ENCODE data around the gene CDH23. TPM values are rescaled to one million over a fixed set of nuclear protein-coding genes. Genes with fewer than 3 reads are reported as not detected.
A peak's percentile ranks its signal among the peaks of the same experiment; 100 is the strongest.

CDH23 gene
- total RNA-seq, 1 donor = 0.81 TPM

GRCh38 chr10:71625445-71626175 is 228.9 kb downstream of the CDH23 start:
- DNase-seq (ENCODE audit: low read depth in 2 of 3, low spot score in 2 of 3) = no peak

DNA sequence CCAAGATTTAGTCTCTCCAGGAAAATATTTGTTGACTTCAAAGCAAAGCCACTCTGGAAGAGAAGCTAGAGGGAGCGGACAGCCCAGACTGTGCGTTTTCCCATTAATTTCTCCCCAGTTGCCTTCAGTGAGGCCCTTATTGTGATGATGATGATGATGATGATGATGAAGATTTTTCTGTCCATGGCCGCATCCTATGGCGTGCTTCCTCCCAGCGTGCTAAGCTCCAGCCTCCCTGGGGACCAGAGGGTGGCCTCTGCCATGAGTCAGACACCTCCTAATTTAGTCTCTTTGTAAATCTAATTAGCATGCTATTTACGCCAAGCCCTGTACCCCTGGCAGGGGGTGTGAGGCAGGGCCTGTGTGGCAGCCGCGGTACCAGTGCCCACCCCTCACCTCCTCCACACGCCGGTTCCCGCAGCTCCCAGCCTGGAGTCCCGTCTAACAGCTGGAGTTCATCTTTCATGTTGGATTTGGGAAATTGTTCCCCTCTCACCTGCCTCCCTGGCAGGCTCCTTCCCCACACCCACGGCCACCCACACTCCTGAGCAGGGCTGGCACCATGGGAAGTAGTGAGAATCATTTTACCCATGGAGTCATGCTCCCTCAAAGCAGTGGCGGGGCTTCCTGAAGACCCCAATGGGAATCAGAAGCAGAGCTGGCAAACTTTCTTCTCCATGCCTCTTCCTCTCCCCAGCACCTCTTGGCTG is 230.7 kb downstream of the CDH23 start:
- no peak for DNase-seq (ENCODE audit: low read depth in 2 of 3, low spot score in 2 of 3)

GRCh38 chr10:71627956-71628355 is 231.2 kb downstream of the CDH23 start:
- no peak for DNase-seq (ENCODE audit: low read depth in 2 of 3, low spot score in 2 of 3)

GRCh38 chr10:71629131-71629530 is 232.4 kb downstream of the CDH23 start:
- DNase-seq (ENCODE audit: low read depth in 2 of 3, low spot score in 2 of 3) = no peak

DNA sequence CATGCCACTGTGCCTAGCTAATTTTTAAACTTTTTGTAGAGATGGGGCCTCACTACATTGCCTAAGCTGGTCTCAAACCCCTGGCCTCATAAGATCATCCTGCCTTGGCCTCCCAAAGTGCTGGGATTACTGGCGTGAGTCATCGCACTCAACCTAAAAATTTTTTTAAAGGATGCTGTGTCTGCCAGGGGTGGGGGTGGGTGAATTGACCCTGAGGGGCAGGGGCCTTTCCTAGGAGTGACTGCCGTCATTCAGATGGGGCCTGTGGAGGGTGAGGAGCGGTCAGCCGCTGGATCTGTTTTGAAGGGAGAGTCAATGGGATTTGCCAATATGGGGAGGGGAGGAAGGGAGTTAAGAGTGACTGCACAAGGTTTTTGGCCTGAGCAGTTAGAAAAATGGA is 233.4 kb downstream of the CDH23 start:
- DNase-seq (ENCODE audit: low read depth in 2 of 3, low spot score in 2 of 3) = no peak

DNA sequence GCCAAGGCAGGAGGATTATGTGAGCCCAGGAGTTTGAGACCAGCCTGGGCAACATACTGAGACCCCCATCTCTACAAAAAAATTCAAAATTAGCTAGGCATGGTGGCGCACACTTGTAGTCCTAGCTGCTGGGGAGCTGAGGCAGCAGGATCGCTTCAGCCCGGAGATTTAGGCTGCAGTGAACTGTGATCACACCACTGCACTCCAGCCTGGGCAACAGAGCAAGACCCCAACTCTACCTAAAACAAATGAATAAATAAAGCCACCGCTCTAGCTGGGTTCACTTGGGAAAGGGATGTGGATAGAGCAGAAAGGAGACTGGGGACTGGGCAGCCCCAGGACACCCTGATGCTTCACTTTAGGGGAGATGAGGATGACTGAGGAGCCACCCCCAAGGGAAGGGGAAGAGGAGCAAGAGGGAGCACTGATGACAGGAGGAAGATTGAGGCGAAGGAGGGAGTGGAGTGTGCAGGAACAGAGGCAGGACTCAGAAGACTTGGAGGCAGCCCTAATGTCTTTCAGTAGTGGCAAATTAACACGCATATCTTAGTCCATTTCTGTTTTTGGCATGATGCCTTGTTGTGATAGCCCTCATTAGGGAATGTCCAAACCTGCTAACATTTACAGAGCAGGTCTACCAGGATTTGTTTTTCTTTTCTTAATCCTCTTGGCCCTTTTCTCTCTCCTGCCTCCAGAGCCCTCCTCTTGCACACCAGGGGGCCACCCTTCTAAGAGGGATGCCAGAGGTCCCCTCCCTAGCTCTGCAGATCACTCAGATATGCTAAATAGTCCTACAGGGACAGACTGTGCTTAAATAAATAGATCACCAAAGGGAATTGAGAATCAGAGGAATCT is 234.5 kb downstream of the CDH23 start:
- DNase-seq (ENCODE audit: low read depth in 2 of 3, low spot score in 2 of 3) = no peak

DNA sequence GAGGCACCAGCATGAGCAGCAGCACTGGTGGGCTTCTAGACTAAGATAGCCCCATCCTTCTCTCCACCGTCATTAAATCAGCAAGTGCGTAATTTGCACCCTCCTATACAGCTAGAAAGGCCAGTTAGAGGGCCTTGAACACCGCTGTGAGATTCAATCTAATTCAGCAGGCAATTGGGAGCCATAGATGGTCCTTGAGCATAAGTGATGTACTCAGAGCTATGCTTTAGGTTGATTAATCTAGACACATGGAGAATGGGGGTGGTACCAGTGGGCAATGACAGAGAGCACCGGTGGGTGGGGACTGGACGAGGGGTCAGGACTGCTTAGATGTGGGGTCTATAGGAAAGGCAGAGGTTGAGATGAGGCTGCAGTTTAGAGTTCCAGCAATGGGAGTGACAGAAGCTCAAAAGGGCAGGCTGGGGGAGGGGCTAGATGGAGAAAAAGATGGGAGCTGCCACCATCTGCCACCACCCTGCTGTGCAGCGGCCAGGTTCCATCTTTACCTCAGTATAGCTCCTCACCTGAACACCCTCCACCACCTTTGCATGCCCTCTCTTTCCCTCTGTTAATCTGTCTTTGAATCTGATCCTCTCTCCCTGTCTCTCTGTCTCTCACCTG is 235.6 kb downstream of the CDH23 start:
- no peak for DNase-seq (ENCODE audit: low read depth in 2 of 3, low spot score in 2 of 3)

- no peak for DNase-seq (ENCODE audit: low read depth in 2 of 3, low spot score in 2 of 3)
Measured at GRCh38 chr10:71632896-71633600, 236.3 kb downstream of the CDH23 start.

DNA sequence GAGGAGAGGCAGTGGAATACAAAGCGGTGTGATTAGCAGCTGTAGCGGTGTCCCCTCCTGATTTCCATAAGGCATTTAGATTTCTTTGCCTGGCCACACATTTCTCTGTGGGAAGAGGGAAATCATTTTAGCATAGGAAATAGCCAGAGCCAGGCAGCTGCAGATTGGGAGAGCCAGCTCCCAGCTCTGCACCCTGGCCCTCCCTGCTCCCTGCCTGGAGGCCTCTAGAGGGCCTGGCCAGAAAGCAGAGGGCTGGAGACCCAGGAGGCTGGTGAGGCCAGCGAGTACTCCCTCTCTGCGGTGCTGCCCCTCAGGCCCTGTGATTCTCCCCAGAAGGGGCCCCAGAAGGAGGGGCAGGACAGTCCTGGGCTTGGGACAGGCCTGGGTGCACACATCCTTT is 237.2 kb downstream of the CDH23 start:
- DNase-seq (ENCODE audit: low read depth in 2 of 3, low spot score in 2 of 3) = no peak

GRCh38 chr10:71634531-71635164 is 237.9 kb downstream of the CDH23 start:
- DNase-seq (ENCODE audit: low read depth in 2 of 3, low spot score in 2 of 3) = no peak

DNA sequence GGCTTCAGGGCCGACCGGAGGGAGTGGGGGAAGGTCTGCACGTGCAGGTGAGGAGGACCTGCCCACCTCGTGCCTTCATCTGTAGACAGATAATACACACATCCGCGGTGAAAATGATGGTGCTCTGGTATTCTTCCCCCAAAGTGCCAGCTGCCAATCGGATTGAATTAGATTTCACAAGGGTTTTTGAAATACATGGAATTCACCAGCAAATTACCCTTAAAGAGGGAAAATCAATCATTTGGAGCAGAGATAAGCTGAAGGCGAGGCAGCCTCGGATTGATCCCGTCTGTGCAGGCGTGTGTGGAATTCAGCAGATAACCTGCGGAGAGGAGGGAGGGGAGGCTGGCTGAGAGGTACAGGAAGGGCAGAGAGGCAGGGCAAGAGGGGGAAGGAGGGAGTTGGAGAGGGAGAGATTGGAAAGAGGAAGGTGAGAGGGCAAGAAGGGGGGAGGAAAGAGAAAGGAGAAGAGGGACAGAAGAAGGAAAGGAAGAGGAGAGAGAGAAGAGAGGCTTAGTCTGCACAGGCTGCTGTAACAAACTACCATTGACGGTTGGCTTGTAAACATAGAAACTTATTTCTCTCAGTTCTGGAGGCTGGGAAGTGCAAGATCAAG is 238.6 kb downstream of the CDH23 start:
- DNase-seq (ENCODE audit: low read depth in 2 of 3, low spot score in 2 of 3) = no peak

GRCh38 chr10:71635867-71636266 is 239.1 kb downstream of the CDH23 start:
- no peak for DNase-seq (ENCODE audit: low read depth in 2 of 3, low spot score in 2 of 3)

DNA sequence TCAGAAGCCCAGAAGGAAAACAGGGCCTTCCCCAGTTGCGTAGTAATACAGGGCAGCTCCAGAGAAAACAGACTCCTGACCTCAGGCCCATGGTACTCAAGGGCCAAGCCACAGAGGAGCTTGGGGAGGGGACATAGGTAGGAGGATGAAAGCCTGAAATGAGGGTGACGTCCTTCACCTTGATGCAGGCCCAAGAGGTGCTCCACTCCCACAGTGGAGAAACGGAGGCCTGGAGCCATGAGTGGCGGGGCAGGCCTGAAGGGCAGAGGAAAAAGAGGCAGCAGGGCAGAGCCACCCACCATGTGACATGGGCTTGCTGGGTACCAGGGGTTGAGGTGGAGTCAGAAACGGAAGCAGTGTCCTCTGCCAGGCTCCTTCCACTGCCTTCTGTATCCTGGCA is 239.9 kb downstream of the CDH23 start:
- no peak for DNase-seq (ENCODE audit: low read depth in 2 of 3, low spot score in 2 of 3)

DNA sequence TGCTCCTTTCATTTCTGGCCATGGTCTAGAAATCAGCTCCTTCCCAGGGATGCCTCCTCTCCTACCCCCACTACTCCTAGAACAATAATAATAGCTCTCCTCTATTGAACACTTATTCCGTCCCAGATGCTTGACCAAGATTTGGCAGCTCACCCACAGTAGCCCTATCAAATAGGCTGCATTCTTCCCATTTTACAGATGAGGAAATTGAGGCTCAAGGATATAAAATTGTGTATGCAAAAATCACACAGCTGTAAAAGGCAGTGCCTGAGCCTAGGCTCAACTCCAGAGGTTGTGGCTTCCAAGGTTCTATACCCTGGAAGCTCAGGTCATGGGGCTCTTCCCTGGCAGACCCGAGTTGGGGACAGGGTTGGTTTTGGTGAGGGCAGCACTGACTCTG is 240.6 kb downstream of the CDH23 start:
- DNase-seq (ENCODE audit: low read depth in 2 of 3, low spot score in 2 of 3) = no peak

DNA sequence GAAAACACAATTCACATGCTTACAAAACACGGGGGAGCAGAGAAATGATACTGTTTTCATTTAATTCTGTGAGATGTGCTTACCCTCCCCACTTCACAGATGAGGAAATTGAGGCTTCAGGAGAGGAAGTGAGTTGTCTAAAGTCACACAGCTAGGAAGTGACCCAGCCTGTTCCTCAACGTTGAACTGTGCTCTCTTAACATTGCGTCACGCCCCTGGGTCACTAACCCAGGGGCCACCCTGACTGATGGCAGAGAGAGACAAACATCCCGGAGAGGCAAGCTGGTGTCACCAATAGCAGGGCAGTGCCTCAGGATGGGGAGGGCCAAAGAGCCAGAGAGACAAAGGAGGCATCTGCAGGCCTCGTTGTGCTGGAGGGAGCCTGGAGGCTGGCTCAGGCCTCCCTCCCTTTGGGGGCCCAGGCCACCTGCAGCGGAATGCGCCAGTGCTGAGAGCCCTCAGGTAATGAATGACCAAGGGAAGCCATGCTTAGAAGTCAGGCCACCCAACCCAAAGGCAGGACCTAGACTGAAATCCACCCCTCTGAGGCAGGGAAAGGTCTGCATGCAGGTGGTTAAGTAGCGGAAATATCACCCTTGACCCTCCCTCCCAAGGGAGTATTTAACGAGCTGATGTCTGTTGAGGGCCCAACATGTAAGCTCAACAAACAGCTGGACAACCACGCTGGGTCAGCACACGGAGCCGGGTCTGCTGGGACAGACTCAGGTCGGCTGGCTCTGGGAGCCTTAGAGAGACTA is 241.5 kb downstream of the CDH23 start:
- DNase-seq (ENCODE audit: low read depth in 2 of 3, low spot score in 2 of 3) = peak in 1 of 3 donors; percentile 23

GRCh38 chr10:71638822-71639719 is 242.4 kb downstream of the CDH23 start:
- DNase-seq (ENCODE audit: low read depth in 2 of 3, low spot score in 2 of 3) = peak in 1 of 3 donors; percentile 54

GRCh38 chr10:71640607-71641006 is 243.9 kb downstream of the CDH23 start:
- DNase-seq (ENCODE audit: low read depth in 2 of 3, low spot score in 2 of 3) = no peak

- no peak for DNase-seq (ENCODE audit: low read depth in 2 of 3, low spot score in 2 of 3)
Measured at GRCh38 chr10:71641449-71641848, 244.7 kb downstream of the CDH23 start.

All from hematopoietic multipotent progenitor cell (in vitro differentiated cells).